Endodermal cell (in vitro differentiated cells): ENCODE measurements around the gene TRMT10B. TPM values are rescaled to one million over a fixed set of nuclear protein-coding genes. Genes with fewer than 3 reads are reported as not detected.

Experiments used
- DNase-seq: peaks from one replicate; pipeline ENCODE4 v3.0.0-alpha.2; 2017
- H3K27ac ChIP-seq: 2 replicates; pipeline ENCODE4 v1.5.1; 2013; ENCODE audit warnings: mild to moderate bottlenecking, low read depth, low read length, moderate library complexity
- H3K27me3 ChIP-seq: 2 replicates; pipeline ENCODE4 v1.6.1; 2013; ENCODE audit warnings: mild to moderate bottlenecking, low read length, moderate library complexity; ENCODE audit not compliant: insufficient read depth, control insufficient read depth, poor library complexity, severe bottlenecking
- H3K36me3 ChIP-seq: 2 replicates; pipeline ENCODE4 v1.7.0; 2013; ENCODE audit warnings: mild to moderate bottlenecking, low read length, moderate library complexity; ENCODE audit not compliant: control insufficient read depth, insufficient read depth
- H3K4me1 ChIP-seq: one replicate; pipeline ENCODE4 v1.7.0; 2013; ENCODE audit warnings: low read length; ENCODE audit not compliant: control insufficient read depth, insufficient read depth
- H3K4me3 ChIP-seq: 2 replicates; pipeline ENCODE4 v1.5.1; 2013; ENCODE audit warnings: mild to moderate bottlenecking, low read length, moderate library complexity
- H3K9ac ChIP-seq: 2 replicates; pipeline ENCODE4 v1.6.1; 2013; ENCODE audit warnings: mild to moderate bottlenecking, low read length, moderate library complexity; ENCODE audit not compliant: poor library complexity, severe bottlenecking; ENCODE audit errors: extremely low read depth
- H3K9me3 ChIP-seq: 2 replicates; pipeline ENCODE4 v1.6.1; 2013; ENCODE audit warnings: mild to moderate bottlenecking, low read length, moderate library complexity; ENCODE audit not compliant: control insufficient read depth
- H3K27ac Mint-ChIP-seq: 2 replicates; pipeline ENCODE4 v1.8.0; 2020; ENCODE audit warnings: mixed read lengths
- H3K27me3 Mint-ChIP-seq: 2 replicates; pipeline ENCODE4 v1.8.0; 2021; ENCODE audit warnings: mild to moderate bottlenecking, mixed read lengths; ENCODE audit not compliant: insufficient read depth
- H3K36me3 Mint-ChIP-seq: 2 replicates; pipeline ENCODE4 v1.8.0; 2020; ENCODE audit warnings: low read depth, mixed read lengths
- H3K4me1 Mint-ChIP-seq: 2 replicates; pipeline ENCODE4 v1.8.0; 2020; ENCODE audit warnings: mixed read lengths
- H3K4me3 Mint-ChIP-seq: 2 replicates; pipeline ENCODE4 v1.8.0; 2020; ENCODE audit warnings: mild to moderate bottlenecking, moderate library complexity, mixed read lengths
- H3K9me3 Mint-ChIP-seq: 2 replicates; pipeline ENCODE4 v1.8.0; 2020; ENCODE audit warnings: mild to moderate bottlenecking, mixed read lengths
- CTCF ChIP-seq: fragments of 200-600 bp; sonication (generic); conservative IDR thresholded peaks from 2 replicates; pipeline ENCODE4 v1.5.0; 2021; ENCODE audit warnings: antibody characterized with exemption, mild to moderate bottlenecking
- WGBS, 2 experiments: methylation state at CpG; one replicate each; pipeline versions ENCODE4 v1.1.5 to v1.1.7; 2013; ENCODE audit warnings: missing lambda C conversion rate in 2 of 2, mixed read lengths in 1 of 2; ENCODE audit not compliant: insufficient coverage in 1 of 2, insufficient read length in 1 of 2; 5-methylcytosine and 5-hydroxymethylcytosine counted together
- total RNA-seq, 2 donors: library from RNA; stranded (reverse); fragmentation: NEBNext Ultra II Directional in 1 of 2; extraction: Animal tissue kit (Norgen Biotek cat#: 25700) in 1 of 2; gene quantifications; 2 replicates in 1 of 2; 3 replicates in 1 of 2; pipeline ENCODE4 v1.2.1, GENCODE V29; 2021

The TRMT10B gene
- total RNA-seq, 2 donors from 2014 or later: 9.3 to 11.6 TPM

- Histone ChIP-seq H3K4me3 (no peak overlapping the region), H3K9ac (no peak overlapping the region), H3K9me3 (no peaks in the 10 kb centered on the region), H3K27ac (no peak overlapping the region), H3K4me1 (peaks cover 4% of the 10 kb centered on the region), H3K27me3 (no peaks in the 10 kb centered on the region), H3K36me3 (no peaks in the 10 kb centered on the region)
- no peak for TF ChIP-seq CTCF
- no peak for DNase-seq
- no peaks in the 10 kb centered on the region for H3K36me3 Mint-ChIP-seq
- H3K27me3 Mint-ChIP-seq: peaks cover 6% of the 10 kb centered on the region
- H3K4me1 Mint-ChIP-seq: peaks cover 3% of the 10 kb centered on the region
- WGBS, 2 experiments: 91 to 93% methylated on average over 8 to 10 of the region's 10 CpGs
- H3K27ac Mint-ChIP-seq: no peak overlapping the region
- H3K9me3 Mint-ChIP-seq: no peaks in the 10 kb centered on the region
- H3K4me3 Mint-ChIP-seq: no peak overlapping the region
Measured at GRCh38 chr9:37732086-37732741, 21.4 kb upstream of the TRMT10B start.

DNA sequence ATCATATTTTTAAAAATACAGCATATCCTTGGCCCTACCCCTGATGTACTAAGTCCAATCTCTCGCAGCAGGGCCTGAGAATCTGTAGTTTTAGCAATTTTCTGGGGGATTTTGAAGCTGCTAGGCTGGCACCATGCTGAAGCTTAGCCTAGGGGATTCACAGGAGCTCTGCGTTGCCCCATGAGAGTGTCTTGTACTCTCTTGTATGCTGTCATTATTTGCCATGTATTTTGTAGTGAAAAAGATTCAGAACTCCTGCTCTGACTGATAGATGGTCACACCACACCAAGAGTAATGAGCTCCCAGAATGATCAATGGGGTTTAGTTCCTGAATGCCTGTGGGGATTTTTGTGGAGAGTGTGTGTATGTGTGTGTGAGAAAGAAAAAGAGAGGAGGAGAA lies 20.7 kb upstream of the TRMT10B start:
- 40 to 83% methylated on average over 1 to 2 of the region's 2 CpGs for WGBS, 2 experiments
- H3K4me3 Mint-ChIP-seq: no peak overlapping the region
- H3K36me3 Mint-ChIP-seq: no peaks in the 10 kb centered on the region

DNA sequence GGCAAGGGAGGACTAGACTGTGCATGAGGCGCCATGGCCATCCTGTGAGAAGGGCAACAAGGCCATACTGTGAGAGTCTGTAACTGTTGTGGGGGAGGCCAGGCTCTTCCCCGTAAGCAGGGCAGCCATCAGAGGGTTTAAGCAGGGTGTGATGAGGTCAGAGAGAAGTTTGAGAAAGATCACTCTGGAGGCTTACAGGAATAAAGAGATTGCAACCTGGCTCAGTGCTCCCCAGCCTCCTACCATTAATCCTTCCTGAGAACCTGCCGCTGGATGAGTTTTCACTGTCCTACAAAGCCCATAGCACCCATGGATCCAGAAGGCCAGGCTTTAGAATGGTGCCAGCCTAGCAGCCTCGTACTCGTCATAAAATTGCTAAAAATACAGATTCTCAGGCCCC lies 14.4 kb upstream of the TRMT10B start:
- Histone ChIP-seq H3K4me1 (no peaks in the 10 kb centered on the region), H3K36me3 (no peaks in the 10 kb centered on the region), H3K27me3 (no peaks in the 10 kb centered on the region), H3K9ac (no peak overlapping the region), H3K9me3 (no peaks in the 10 kb centered on the region), H3K27ac (no peak overlapping the region), H3K4me3 (no peak overlapping the region)
- no peak for TF ChIP-seq CTCF
- Mint-ChIP-seq H3K36me3 (no peaks in the 10 kb centered on the region), H3K4me3 (no peak overlapping the region), H3K27me3 (no peaks in the 10 kb centered on the region), H3K4me1 (peaks cover 3% of the 10 kb centered on the region), H3K27ac (no peak overlapping the region), H3K9me3 (no peaks in the 10 kb centered on the region)
- no peak for DNase-seq
- 85 to 90% methylated on average over 4 to 5 of the region's 5 CpGs for WGBS, 2 experiments

More for the DNA sequence above, 20.7 kb upstream of the TRMT10B start:
- H3K27ac ChIP-seq: no peak overlapping the region
- peaks cover 3% of the 10 kb centered on the region for H3K4me1 Mint-ChIP-seq
- peaks cover 6% of the 10 kb centered on the region for H3K27me3 Mint-ChIP-seq
- no peaks in the 10 kb centered on the region for H3K27me3 ChIP-seq
- DNase-seq: no peak
- no peak for TF ChIP-seq CTCF
- no peak overlapping the region for H3K9ac ChIP-seq
- no peak overlapping the region for H3K4me3 ChIP-seq
- H3K9me3 ChIP-seq: no peaks in the 10 kb centered on the region
- no peak overlapping the region for H3K27ac Mint-ChIP-seq
- H3K4me1 ChIP-seq: peaks cover 4% of the 10 kb centered on the region
- no peaks in the 10 kb centered on the region for H3K9me3 Mint-ChIP-seq
- H3K36me3 ChIP-seq: no peaks in the 10 kb centered on the region
